ENCODE results near the gene ARHGEF28. TPM values are rescaled to one million over a fixed set of nuclear protein-coding genes. Genes with fewer than 3 reads are reported as not detected.

ARHGEF28 gene
- total and polyA plus RNA-seq, 9 of the 15 experiments (the other 6 are each of a cell fraction or from before 2014, with no cell fraction given), result 0.27 TPM; not detected in 8

- no peak for DNase-seq (ENCODE audit: extremely low read depth in 1 of 4, low spot score in 3 of 4)
- 0% methylated on average over 2 of the region's 2 CpGs for WGBS (ENCODE audit: insufficient coverage, low coverage, missing lambda C conversion rate)
- H3K4me3 ChIP-seq, result no peak overlapping the region
- in situ Hi-C loops (cut with MboI) (no loop called here), intact Hi-C loops (cut with micrococcal nuclease) (no loop called here)
- no peak overlapping the region for H3K4me2 ChIP-seq (ENCODE audit: insufficient read depth, low read length)
- H3K9me3 ChIP-seq (replicated peaks; ENCODE audit: control insufficient read depth, insufficient read depth, low read depth, low read length), result no peaks in the 10 kb centered on the region
- no peak for FAIRE-seq
- H2AFZ ChIP-seq (ENCODE audit: low read depth, low read length), result no peak overlapping the region
- no peak overlapping the region for H3K27ac ChIP-seq (ENCODE audit: extremely low read depth, low read depth, low read length)
- POLR2A ChIA-PET, result interaction anchor here (0.5 kb wide), 1 partner anchor 664 kb away, joined by 3 read pairs; no protein-coding TSS in a partner anchor
- no peak overlapping the region for H3K9ac ChIP-seq (ENCODE audit: insufficient read depth in 1 of 2, low read depth in 2 of 2, low read length in 2 of 2)
- no peaks in the 10 kb centered on the region for H3K9me1 ChIP-seq (ENCODE audit: control insufficient read depth, insufficient read depth, low read length)
- TF ChIP-seq POLR2H (tag; IDR thresholded peaks at IDR 0.05; ENCODE audit: low read depth), result no peak
- TF ChIP-seq PATZ1 (CRISPR knock-in tag; IDR thresholded peaks at IDR 0.05; ENCODE audit: borderline replicate concordance), result no peak
- TF ChIP-seq CUX1 (CRISPR knock-in tag; IDR thresholded peaks at IDR 0.05), result no peak
- no peak for TF ChIP-seq TBL1XR1 (IDR thresholded peaks at IDR 0.05; ENCODE audit: low read length in 2 of 2)
- no peak for TF ChIP-seq ZNF24 (IDR thresholded peaks at IDR 0.05)
- no peak for TF ChIP-seq HDAC1 (IDR thresholded peaks at IDR 0.05)
- no peak for TF ChIP-seq HCFC1 (IDR thresholded peaks at IDR 0.05; ENCODE audit: low read depth, low read length)
- H3K79me2 ChIP-seq (ENCODE audit: control insufficient read depth, insufficient read depth, low read length), result no peaks in the 10 kb centered on the region
- H4K20me1 ChIP-seq (replicated peaks; ENCODE audit: control insufficient read depth, insufficient read depth, low read length), result no peaks in the 10 kb centered on the region
- no peaks in the 10 kb centered on the region for H3K4me1 ChIP-seq (replicated peaks in 1 of 2; ENCODE audit: control insufficient read depth in 2 of 2, insufficient read depth in 2 of 2, low read length in 2 of 2)
- H3K36me3 ChIP-seq (ENCODE audit: control insufficient read depth, insufficient read depth, low read length), result no peaks in the 10 kb centered on the region
- ATAC-seq, result no peak
- BruUV-seq (replicated peaks), result no TSS peak
- CTCF ChIA-PET (ENCODE audit: low intra/inter-chr PET ratio), result no interaction called here
- H3K27me3 ChIP-seq (ENCODE audit: control insufficient read depth in 2 of 2, insufficient read depth in 2 of 2, low read length in 2 of 2), result peaks cover 0 to 4% of the 10 kb centered on the region in 2 experiments; a peak in 3 of 5 replicates
These were observed 328.4 kb downstream of the ARHGEF28 start for GRCh38 chr5:73954381-73954780.
